ENCODE data around the gene MTUS2.

- TF ChIP-seq CTCF (conservative IDR thresholded peaks at IDR 0.05 in 1 of 2, IDR thresholded peaks at IDR 0.05 in 1 of 2; ENCODE audit: extremely low read depth in 1 of 2, insufficient read depth in 1 of 2, low read depth in 1 of 2, low read length in 2 of 2) (no peak), EZH2 (IDR thresholded peaks at IDR 0.05; ENCODE audit: borderline replicate concordance, low read length) (no peak)
Measured at GRCh38 chr13:28796938-28797257, 23.2 kb upstream of the MTUS2 start.

Data from mammary epithelial cell (primary cell).